NCI-H1092 treated with DMSO at 0.1 percent for 48 hours (cell line): ENCODE results near the gene FAM107B.

Experiments
- DNase-seq: peaks from one replicate; lab custom pipeline; 2025; lab: John Stamatoyannopoulos, UW

The FAM107B gene

DNA sequence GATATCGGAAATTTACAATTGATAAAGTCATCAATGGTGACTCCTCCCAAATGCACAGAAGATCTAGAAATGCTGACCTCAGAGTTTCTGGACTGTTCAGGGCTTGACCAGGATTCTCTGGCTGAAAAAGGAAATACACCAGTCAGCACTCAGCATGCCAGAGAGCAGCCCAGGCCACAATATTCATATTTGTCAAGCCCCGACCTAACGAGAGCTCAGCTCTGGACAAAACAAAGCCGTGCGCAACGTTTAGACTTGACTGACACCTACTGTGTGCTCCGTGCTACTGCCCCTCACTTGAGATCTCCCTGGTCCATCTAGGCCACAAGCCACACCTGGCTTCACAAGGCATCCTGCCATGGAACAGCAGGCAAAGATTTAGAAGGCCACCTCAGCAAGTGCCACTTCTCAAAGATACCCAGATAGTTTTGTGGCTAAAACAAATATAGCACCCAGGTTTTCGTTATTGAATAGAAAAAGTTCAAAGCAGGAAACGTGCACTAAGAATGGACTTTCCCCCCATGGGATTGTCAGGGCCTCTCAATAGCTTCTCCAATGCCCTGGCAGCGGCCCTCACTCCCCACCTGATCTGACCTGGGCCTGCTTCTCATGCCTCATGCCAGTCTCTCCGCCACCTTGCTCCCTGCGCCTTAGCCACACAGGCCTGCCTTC is 218.3 kb downstream of the FAM107B start:
- no peak for DNase-seq

DNA sequence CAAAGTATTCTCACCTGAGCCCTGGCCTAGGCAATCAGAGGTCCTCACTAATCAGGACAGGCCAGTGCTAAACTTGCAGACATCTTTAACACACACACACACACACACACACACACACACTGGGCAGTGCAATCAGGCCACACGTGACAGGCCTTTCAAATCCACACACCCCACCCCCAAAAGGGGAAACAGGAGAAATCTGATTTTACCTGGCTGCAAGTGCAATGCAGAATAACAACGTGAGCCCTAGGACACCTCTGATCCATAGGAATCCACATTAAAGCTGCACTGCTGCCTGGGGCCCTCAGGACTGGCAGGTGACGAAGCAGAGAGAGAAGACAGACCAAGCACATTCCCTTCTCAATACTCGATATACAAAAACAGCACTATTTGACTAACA is 218.9 kb downstream of the FAM107B start:
- DNase-seq = no peak

DNA sequence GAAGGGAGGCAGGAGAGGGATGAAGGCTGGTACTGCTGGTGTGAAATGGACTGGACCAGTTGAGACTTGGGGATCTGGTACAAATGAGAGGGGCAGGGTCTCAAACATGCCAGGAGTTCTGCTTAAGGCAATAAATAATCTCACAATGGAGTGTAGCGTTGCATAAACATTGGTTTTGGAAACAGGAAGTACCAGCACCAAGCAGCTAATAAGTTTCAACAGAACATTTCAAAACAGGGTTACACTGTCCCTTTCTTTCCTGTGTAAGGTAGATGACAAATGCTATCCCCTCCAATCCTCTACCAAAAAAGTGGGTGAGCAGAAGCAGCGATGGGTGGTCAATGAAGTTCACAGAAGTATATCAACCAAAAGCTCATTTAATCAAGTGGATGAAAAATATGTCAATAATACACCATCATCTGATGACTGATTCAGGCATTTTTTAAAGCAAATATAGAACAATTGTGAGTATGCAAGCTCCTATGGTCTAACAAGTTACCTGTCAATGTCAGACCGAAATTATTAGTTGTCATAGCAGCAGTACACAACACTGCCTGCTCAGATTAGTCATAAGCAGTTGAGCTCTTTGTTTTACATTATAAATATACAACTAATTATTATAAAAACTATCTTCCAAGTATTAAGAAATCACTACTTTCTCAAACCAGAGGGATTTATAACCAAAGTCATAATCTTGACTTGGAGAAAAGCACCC is 220.0 kb downstream of the FAM107B start:
- no peak for DNase-seq

DNA sequence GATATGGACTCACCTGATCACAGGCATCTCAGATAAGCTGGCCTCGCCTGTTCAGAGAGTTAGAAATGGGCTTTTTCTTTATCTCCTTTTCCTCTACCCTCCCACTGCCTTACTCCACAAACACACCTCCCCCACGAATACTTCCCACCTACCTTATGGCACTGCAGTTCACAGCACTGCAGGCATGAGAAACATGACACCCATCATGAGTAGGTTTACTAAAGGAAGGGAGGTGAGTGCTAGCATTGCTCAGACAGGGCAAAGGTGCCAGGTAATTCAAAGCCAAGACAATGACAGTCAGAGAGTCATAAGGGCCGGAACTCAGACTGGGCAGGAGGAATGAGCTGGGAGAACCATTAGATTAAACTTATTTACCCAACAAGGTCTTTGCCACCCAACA is 220.6 kb downstream of the FAM107B start:
- DNase-seq = no peak

DNA sequence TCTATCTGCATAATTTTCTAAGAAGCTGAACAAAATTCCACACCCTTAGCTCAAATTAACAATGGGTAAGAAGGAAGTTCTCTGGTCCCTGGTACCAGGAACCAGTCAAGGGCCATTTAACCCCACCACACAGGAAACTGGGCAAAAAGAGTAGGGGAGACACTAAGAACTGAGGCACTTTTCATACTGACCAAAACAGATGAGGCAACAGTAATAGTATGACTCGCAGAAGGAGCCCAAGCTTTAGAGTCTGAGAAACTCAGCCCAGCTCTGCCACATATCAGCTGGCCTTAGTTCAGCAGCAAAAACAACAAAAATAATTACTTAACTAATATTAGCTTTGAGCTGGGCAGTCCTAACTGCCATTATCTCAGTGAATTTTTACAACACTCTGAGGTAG is 221.2 kb downstream of the FAM107B start:
- DNase-seq = no peak

DNA sequence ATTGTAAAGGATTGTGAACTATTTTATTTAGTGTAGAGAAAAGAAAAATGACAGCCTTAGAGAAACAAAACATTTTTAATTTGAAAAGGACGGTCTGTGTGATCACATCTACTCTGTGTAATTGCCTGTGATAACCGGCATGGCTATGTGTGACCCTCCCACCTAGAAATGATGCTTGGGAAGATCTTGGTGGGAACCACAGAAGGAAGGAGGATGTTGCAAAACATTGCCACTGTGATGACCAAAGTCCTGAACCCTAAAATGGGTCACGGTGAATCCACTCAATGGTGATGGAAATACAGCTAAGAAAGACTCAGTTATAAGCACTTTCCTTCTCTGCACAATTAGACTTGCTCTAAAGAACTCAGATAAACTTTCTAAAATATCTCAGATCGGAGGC is 222.7 kb downstream of the FAM107B start:
- no peak for DNase-seq

DNA sequence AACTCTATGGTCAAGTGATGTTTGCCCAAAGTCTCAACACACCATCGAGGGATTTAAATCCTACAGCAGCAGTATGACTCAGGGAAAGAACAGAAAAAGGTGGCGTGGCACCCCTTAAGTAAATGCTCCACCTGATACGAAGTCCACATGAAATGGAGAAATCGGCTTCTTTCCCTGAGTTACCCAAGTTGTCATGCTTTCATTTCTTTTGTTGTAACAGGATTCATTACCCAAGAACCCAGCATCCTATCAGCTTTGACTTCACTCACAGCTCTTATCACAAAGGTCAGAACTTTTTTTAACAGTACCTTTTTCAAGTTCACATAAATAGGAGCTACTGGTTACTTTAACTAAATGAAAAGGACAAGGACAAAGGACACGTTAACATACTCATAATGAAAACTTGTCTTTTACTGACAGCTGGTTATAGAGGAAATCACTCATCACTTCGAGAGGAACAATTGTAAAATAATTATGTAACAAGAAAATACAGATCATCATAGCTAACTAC is 224.2 kb downstream of the FAM107B start:
- DNase-seq = no peak

DNA sequence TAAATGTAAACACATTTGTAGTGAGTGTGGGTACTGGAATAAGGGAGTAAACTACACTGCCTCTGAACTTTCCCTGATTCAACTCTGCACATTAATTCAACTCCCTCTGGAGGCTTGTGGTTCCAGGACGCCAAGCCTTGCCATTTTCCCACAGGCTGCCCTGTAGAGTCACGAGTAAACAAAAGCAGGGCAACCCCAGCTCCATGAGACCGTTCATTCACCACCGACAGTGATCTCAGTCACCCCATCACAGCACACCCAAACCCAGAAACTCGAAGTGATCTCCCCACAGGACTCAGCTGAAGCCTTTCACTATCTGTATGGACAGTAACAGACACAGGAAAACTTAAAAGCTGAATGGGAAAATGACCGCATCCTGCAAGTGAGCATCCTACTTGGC is 225.2 kb downstream of the FAM107B start:
- DNase-seq = no peak

DNA sequence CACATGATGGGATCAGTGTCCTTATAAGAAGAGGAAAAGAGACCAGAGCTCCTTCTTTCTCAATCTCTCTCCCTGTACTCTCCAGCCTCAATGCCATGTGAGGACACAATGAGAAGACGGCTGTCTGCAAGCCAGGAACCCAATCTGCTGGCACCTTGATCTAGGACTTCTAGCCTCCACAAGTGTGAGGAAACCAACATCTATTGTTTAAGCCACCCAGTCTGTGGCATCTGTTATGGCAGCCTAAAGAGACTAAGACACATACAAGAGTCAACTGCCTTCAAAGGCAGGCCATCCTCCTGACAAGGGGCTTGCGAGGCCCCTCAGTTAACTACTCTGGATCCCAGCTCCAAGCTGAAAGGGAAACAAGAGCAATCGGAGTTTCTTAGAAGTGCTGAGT is 225.7 kb downstream of the FAM107B start:
- no peak for DNase-seq

DNA sequence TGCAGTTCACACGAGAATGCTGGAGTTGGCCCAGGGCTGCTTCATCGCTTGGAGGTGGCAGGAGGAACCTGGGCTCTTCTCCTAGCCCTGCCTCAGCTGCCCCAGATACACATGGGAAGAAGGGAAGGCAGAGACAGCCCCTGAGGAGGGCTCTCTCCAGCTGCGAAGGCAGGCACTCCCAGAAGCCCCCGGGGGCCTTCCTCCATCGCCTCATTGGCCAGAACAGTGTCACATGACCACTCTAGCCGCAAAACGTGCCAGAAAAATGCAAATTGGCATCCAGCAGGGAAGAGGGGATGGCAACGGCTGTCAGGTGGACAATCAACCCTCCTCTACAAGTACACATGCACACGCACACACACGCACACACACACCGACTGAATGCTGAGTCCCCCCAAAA is 226.2 kb downstream of the FAM107B start:
- DNase-seq = no peak

DNA sequence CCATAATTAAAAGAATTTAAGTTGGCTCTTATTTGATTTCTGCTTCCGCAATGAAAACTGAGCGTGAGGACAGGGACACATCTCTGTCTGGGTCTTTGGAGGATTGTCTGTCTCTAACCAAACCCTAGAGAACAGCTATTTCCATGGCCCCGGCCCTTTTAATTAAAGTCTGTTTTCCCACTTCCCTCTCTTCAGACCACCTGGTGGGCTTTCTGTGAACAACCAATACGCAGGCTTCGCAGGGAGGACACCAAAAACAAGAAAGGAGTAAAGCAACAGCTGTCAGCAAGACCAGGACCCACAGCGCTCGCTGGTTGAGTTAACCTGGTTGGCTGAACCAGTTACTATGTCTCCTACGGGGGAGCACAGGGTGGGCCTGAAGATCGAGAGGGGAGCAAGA is 226.9 kb downstream of the FAM107B start:
- no peak for DNase-seq

DNA sequence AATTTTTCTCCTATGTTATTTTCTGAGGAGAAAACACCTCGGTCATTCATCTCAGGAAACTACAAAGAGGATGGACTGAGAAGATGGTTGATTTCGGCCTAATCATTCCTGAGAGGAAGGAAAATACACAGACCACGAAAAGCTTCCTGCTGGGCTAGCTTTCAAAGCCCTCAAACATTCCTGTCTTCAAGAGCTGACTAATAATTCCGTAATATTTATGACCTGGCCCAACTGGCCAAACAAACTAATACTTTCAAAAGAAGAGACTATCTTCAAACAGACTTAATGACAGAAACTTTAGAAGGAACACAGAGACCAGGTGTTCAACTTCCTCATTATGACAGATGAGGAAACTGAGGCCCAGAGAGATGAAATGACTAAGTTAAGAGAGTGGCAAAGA is 228.9 kb downstream of the FAM107B start:
- DNase-seq = no peak

DNA sequence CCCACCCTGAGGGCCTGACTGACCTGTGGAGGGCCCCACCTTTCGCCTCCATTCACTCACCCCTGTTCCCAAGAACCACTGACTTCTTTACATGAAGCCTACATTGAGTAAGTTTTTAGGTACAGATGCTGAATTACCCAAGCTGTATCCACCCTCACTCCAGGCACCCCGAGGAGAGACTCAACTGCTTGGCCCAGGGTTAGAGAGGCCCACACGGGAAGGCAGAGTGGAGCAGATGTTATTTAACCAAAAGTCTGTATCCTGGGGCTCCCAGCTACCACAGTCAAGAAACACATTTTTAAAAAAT is 230.8 kb downstream of the FAM107B start:
- DNase-seq = no peak

DNA sequence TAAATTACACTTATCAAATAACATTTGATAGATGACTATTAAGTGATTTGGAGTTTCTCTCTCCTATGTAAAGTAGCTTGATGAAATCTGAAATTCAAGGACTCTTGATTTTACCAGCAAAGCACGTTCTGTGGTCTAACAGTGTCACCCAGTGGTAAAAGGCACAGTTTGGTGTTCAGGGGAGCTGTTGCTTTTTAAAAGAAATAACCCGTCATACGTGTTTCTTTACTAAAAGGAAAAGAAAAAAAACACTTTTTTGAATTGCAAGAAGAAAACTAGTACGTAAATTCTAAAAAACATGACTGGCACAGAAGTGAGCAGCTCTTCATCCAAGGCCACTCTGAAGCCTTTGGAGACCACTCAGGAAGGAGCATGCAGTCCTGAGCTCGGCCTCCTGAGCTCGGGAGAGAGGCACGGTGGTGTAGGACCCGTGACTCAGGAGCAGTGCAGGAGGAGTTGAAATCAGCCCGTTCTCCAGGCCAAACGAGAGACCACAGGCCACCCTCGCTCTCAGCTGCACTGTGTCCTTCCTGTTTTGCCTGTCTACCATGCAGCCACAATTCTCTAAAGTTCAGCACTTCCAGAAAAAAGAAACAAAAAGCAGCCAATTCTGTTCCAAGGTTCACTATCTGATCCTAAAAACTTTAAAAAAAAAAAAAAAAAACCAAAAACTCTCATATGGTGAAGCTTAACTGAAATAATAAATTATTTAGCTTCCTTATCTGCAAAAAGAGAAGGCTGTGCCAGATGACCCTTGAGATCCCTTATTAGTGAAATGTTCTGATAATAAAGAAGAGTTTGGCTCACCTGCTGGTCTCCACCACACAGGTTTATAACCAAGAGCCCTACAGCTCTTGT is 231.4 kb downstream of the FAM107B start:
- no peak for DNase-seq

DNA sequence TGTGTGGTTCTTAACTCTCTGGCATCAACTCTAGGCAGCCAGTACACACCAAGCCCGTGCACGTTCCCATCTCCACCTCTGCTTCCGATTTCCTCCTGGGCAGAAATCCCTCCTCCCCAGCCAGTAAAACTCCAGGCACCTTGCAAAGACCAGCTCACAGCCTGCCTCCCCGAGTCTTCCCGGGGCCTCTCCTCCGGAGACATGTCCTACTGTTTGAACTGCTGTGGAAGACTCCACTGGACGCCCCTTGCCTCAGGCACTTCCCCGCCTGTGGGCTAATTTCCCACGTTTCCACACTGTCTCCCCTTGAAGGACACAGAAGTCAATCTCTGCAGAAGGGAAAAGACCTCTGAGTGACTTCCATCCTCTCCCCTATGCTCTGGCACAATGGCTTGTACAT is 233.3 kb downstream of the FAM107B start:
- DNase-seq = no peak

DNA sequence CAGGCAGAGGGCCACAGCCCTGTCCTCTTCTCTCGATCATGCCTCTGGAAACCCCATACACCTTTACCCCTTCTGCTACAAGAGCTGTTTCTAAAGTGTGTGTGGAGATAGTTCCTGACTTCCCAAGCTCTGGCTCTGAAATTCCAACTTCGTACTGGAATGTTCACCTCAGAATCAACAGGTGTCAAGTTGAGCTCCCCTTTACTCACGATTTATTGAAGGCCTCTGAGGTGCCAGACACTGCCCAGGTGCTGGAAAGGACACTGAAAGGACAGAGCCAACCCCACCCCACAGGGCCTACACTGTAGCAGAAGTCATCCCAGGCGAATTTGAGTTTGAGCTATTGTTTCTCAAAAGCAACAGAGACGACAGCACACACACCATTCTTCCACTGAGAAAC is 234.1 kb downstream of the FAM107B start:
- DNase-seq = no peak

DNA sequence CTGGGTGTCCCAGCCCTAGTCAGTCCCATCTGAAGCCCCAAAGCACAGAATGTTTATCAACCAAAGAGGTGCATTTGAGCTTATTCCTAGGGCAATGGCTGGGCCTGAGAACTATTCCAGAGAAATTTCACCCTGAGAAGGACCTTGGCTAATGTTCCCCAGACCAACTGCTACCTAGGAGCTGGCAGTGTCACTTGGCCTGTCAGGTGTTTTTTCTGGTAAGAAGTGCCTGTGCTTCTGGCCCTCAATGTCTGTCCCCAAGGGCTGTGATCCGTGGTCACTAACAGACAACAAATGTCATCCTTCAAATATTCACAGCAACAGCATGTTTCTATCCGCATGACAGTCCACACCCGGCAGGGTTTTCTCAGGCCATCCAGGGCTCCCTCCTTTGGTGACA is 234.6 kb downstream of the FAM107B start:
- no peak for DNase-seq

DNA sequence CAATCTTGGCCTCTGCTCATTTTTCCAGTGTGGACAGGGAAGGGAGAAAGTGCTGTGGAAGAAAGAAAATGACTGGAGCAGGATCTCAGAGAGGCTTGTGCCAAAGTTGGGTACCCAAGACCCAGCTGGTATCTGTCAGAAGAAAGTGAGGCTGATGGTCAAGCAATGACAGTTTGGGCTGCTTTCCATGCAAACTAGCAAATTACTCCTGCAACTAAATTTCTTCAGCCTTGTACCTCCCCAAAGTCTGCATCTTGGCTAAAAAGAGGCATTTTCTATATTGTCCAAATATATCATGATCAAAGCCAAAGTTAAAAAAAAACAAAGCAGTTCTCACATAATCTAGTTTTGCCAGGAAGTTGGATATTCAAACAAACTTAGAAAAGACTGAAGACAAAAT is 235.5 kb downstream of the FAM107B start:
- DNase-seq = no peak

DNA sequence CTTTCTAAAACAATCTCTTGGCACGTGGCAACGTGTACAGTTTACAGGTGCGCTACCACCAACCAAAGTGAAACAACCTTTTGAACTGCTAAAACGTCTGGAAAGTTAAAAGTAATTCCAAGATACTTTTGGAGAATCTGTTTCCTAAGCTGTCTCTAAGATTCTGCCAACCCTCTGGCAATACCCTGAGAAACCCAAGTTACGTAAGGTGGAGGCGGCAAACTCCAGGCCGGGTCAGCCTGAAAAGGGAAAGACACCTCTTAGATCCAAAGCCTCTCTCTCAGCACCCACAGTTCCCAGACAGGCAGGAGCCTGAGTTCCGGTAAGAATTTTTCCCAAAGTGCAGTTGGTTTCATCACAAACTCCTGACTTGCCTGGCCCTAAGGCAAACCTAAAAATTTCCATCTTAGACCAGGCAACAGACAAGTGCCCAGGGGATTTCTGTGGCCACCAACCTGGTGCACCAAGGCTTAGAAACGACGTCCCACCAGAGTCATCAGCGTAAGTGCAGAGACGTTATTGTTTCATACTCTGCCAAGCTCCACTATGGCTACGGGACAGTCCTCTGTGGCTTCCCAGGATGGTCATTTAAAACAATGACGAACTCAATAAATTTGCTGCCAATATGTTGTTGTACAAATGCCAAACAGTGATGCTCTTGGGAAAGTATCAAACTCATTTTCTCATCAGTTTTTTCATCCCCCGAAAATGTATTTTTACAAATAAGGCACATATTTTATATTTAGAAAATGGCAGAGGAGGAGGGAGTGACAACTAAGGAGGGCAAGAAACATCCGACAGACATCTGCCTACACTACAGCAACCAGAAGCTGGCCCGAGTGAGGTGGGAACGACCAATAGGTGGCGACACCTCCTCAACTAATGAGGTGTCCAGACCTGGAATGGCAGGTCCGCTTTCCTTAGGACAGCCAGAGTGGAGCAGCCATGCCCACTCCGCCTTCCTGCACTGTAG is 238.2 kb downstream of the FAM107B start:
- peak; percentile 15 for DNase-seq

DNA sequence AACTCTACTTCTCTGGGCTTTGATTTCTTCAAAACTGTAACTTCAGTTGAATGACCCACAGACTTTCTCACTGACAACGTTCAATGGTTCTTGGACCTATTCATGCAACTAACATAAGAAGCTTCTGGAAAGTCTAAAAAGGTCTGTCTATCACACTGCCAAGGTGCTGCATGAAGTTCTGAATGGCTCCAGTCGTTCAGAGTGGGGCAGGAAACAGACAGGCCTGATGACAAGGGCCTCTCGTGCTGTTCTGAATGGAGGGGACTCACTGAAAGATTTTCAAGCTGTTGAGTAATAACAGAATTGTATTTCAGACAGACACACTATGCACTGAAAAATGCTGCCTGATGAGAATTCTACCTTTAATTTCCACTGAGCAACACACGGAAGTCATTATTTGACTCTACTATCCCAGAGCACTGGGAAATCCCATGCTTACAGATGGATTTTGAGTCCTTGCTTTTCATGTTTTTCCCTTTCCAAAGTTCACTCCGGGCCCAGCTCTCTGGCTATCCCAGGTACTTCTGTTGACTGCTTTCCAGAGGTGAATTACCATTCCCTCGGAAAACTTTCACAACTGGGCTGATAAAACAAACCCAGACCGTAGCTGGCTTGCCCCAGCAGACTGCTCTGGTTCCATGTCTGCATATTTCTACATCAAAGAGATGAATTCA is 239.1 kb downstream of the FAM107B start:
- DNase-seq = no peak

DNA sequence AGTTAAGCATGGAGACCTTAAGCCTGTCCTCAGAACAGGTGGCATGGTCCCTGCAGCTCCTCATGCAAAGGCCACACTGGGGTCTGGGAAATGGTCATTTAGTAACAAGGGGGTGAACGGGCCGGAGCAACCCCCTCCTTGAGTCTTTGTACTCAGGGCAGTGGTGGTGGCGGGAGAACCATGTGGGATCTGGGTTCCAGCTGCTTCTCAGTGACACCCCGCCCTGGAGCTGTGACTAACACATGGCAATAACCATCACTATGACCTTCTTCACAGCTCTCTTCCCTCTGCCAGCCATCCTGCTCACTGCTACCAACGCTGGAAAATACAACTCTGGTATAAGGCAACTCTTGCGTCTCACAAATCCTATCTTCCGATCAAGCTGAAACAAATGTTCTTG is 240.5 kb downstream of the FAM107B start:
- DNase-seq = no peak
